ENCODE results near the gene SNTA1.

The SNTA1 gene

DNA sequence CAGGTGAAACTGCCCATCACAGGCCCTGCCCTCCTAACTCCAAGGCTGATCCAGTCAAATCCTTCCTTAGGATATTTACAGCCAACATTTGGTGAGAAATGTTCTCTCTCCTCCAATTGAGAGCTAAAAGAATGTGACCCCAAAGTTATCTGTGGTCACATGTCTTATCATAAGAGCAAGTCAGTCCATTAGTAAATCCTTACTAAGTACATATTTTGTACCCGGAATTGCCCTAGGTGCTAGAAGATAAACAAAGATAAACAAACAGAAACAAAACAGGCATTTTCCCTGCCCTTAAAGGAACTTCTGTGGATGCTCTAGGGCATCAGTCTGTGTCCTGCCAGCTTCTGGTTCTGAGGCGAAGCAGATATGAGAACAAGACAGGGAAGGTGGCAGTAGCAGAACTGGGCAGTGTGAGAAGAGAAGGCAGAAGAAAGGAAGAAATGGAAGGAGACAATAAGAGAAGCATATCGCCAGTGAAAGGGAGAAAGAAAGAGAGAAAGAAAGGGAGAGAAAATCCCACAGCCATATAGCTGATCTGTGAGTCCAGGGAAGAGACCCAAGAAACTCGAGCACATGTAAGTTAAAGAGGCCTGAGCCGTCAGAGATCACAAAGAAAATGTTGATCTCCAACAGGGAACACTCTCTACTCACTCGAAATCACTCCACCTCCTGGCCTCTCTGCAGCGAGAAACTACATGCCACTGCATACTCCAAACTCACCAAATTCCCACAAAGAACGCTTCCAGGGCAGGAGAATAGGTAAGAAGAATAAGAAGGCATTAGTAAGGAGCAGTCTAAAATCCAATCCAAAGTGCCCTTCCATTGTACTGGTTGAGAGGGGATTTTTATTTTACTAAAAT, 83.9 kb downstream of the SNTA1 start:
- Histone ChIP-seq H3K4me1 (ENCODE audit: control insufficient read depth, insufficient read depth, low read length) (peaks cover 4% of the 10 kb centered on the region), H3K9me3 (ENCODE audit: control insufficient read depth, low read length) (no peaks in the 10 kb centered on the region), H3K4me3 (ENCODE audit: low read length) (no peak overlapping the region), H3K27me3 (ENCODE audit: control insufficient read depth, insufficient read depth, low read length) (no peaks in the 10 kb centered on the region), H3K9ac (ENCODE audit: low read length) (no peak overlapping the region), H3K36me3 (ENCODE audit: control insufficient read depth, insufficient read depth, low read length) (no peaks in the 10 kb centered on the region)
